SK-N-SH (cell line): ENCODE results near the gene ZBTB47. TPM values are rescaled to one million over a fixed set of nuclear protein-coding genes. Genes with fewer than 3 reads are reported as not detected.
A peak's percentile ranks its signal among the peaks of the same experiment; 100 is the strongest.

ENCODE experiments used
- CTCF ChIA-PET: fragments of 300-600, 350-600 bp; formaldehyde crosslinking; extraction: SDS; loops from one replicate; lab custom pipeline; 2021; lab: Yijun Ruan, JAX
- POLR2A ChIA-PET: fragments of 350-600 bp; sonication (Branson Sonifier 250); formaldehyde crosslinking; extraction: SDS; loops from one replicate; lab custom pipeline; 2020; ENCODE audit warnings: antibody characterized with exemption, inconsistent platforms; lab: Yijun Ruan, JAX
- DNase-seq: peaks from one replicate; pipeline ENCODE4 v3.0.0; 2012
- H2AFZ ChIP-seq: fragments of 200-600 bp; sonication (generic); 2 replicates; pipeline ENCODE4 v1.8.1; 2016; ENCODE audit warnings: antibody characterized with exemption, mild to moderate bottlenecking, low read depth
- H3F3A ChIP-seq: fragments of 200-600 bp; sonication (generic); replicated peaks from 2 replicates; pipeline ENCODE3; 2016; ENCODE audit warnings: antibody characterized with exemption, mild to moderate bottlenecking; ENCODE audit not compliant: insufficient read depth
- H3K27ac ChIP-seq, 2 experiments: fragments of 200-500 bp in 1 of 2; fragments of 200-600 bp in 1 of 2; sonication (Bioruptor generic) in 1 of 2; sonication (generic), shearing (Covaris generic) in 1 of 2; 2 replicates each; pipeline versions ENCODE4 v1.5.1 to v1.6.1; 2014 to 2016; ENCODE audit warnings: low read depth in 2 of 2, inconsistent platforms in 1 of 2, low read length in 1 of 2, mild to moderate bottlenecking in 1 of 2, mixed read lengths in 1 of 2
- H3K27me3 ChIP-seq: fragments of 200-600 bp; sonication (generic), shearing (Covaris generic); 2 replicates; pipeline ENCODE4 v1.6.1; 2016; ENCODE audit warnings: mixed run types; ENCODE audit not compliant: insufficient read depth
- H3K36me3 ChIP-seq, 2 experiments: fragments of 200-500 bp in 1 of 2; fragments of 200-600 bp in 1 of 2; sonication (Bioruptor generic) in 1 of 2; sonication (generic) in 1 of 2; replicated peaks in 1 of 2; 2 replicates each; pipeline versions ENCODE3 to v1.5.1; 2014 to 2016; ENCODE audit warnings: low read length in 1 of 2, mild to moderate bottlenecking in 1 of 2; ENCODE audit not compliant: insufficient read depth in 2 of 2, control insufficient read depth in 1 of 2
- H3K4me1 ChIP-seq, 2 experiments: fragments of 200-500 bp in 1 of 2; fragments of 200-600 bp in 1 of 2; sonication (Bioruptor generic) in 1 of 2; sonication (generic), shearing (Covaris generic) in 1 of 2; 2 replicates each; pipeline versions ENCODE4 v1.5.1 to v1.6.1; 2014 to 2016; ENCODE audit warnings: low read depth in 1 of 2, low read length in 1 of 2, mixed run types in 1 of 2; ENCODE audit not compliant: insufficient read depth in 2 of 2, control insufficient read depth in 1 of 2
- H3K4me2 ChIP-seq: fragments of 200-600 bp; sonication (generic), shearing (Covaris generic); 2 replicates; pipeline ENCODE4 v1.6.1; 2017; ENCODE audit warnings: mixed run types
- H3K4me3 ChIP-seq, 2 experiments: fragments of 200-500 bp in 1 of 2; fragments of 200-600 bp in 1 of 2; sonication (Bioruptor generic) in 1 of 2; sonication (generic), shearing (Covaris generic) in 1 of 2; 2 replicates each; pipeline versions ENCODE4 v1.5.1 to v1.8.1; 2014 to 2016; ENCODE audit warnings: low read depth in 2 of 2, inconsistent platforms in 1 of 2, low read length in 1 of 2, mild to moderate bottlenecking in 1 of 2, mixed read lengths in 1 of 2, moderate library complexity in 1 of 2
- H3K79me2 ChIP-seq: fragments of 200-600 bp; sonication (generic); 2 replicates; pipeline ENCODE4 v1.8.1; 2017; ENCODE audit warnings: mild to moderate bottlenecking; ENCODE audit not compliant: insufficient read depth
- H3K9ac ChIP-seq: fragments of 200-600 bp; sonication (generic); 2 replicates; pipeline ENCODE4 v1.6.1; 2017; ENCODE audit warnings: mixed run types
- H3K9me2 ChIP-seq: fragments of 200-600 bp; sonication (generic); 2 replicates; pipeline ENCODE4 v1.6.1; 2017; ENCODE audit warnings: mixed run types
- H3K9me3 ChIP-seq: fragments of 200-600 bp; sonication (generic); 2 replicates; pipeline ENCODE4 v1.6.1; 2017; ENCODE audit warnings: mixed run types, mild to moderate bottlenecking, moderate library complexity
- H4K20me1 ChIP-seq: fragments of 200-600 bp; sonication (generic); 2 replicates; pipeline ENCODE4 v1.6.1; 2017; ENCODE audit warnings: mild to moderate bottlenecking, mixed run types; ENCODE audit not compliant: insufficient read depth
- EZH2phosphoT487 ChIP-seq: fragments of 200-600 bp; sonication (generic); IDR thresholded peaks from 2 replicates; pipeline ENCODE4 v1.6.1; 2017; ENCODE audit warnings: low read depth, mixed run types, mild to moderate bottlenecking, antibody characterized with exemption, moderate library complexity, borderline replicate concordance
- FOXJ3 ChIP-seq: sonication (generic); formaldehyde crosslinking; IDR thresholded peaks from 2 replicates; pipeline ENCODE4 v1.5.1; 2020; ENCODE audit warnings: mild to moderate bottlenecking, missing genetic modification reagents
- FOXM1 ChIP-seq: IDR thresholded peaks from 2 replicates; pipeline ENCODE4 v1.4.0; 2012; ENCODE audit warnings: low read depth, mild to moderate bottlenecking
- JUND ChIP-seq: IDR thresholded peaks from 2 replicates; pipeline ENCODE4 v1.4.0; 2012
- NFIC ChIP-seq: IDR thresholded peaks from 2 replicates; pipeline ENCODE4 v1.4.0; 2012; ENCODE audit warnings: borderline replicate concordance
- SMC3 ChIP-seq: IDR thresholded peaks from 2 replicates; pipeline ENCODE4 v1.6.1; 2012; ENCODE audit warnings: low read depth, low read length, improper control_type of control experiment
- TAF1 ChIP-seq: IDR thresholded peaks from 2 replicates; pipeline ENCODE4 v1.6.1; 2012; ENCODE audit warnings: low read depth, mild to moderate bottlenecking, low read length, moderate library complexity, borderline replicate concordance
- TCF12 ChIP-seq: IDR thresholded peaks from 2 replicates; pipeline ENCODE4 v1.4.0; 2012
- whole genome bisulfite sequencing: methylation state at CpG from one replicate; pipeline ENCODE4 v1.1.6; 2017; ENCODE audit warnings: low lambda C conversion rate; 5-methylcytosine and 5-hydroxymethylcytosine counted together
- polyA plus RNA-seq, 3 experiments: library from polyadenylated mRNA; depleted of rRNA; stranded (reverse); fragments of >200 nt; gene quantifications; 2 replicates each; pipeline ENCODE4 v1.2.3, GENCODE V29; 2012
- TF ChIP-seq, protein P1 (sequence below): IDR thresholded peaks from 2 replicates; pipeline ENCODE4; 2012
- TF ChIP-seq, protein P2 (sequence below): IDR thresholded peaks from 2 replicates; pipeline ENCODE4 v1.4.0; 2012; ENCODE audit warnings: low read depth, borderline replicate concordance
- TF ChIP-seq, protein P3 (sequence below): IDR thresholded peaks from 2 replicates; pipeline ENCODE4 v1.6.1; 2012; ENCODE audit warnings: mild to moderate bottlenecking, low read depth, low read length, moderate library complexity
- TF ChIP-seq, protein P4 (sequence below): fragments of 200-600 bp; sonication (generic); IDR thresholded peaks from 2 replicates; pipeline ENCODE4 v1.6.1; 2017; ENCODE audit warnings: antibody characterized with exemption, mild to moderate bottlenecking, moderate library complexity

Gene ZBTB47
- polyA plus RNA-seq, 1 of the 3 experiments (the other 2 are of a cell fraction), result 9.9 TPM

DNA sequence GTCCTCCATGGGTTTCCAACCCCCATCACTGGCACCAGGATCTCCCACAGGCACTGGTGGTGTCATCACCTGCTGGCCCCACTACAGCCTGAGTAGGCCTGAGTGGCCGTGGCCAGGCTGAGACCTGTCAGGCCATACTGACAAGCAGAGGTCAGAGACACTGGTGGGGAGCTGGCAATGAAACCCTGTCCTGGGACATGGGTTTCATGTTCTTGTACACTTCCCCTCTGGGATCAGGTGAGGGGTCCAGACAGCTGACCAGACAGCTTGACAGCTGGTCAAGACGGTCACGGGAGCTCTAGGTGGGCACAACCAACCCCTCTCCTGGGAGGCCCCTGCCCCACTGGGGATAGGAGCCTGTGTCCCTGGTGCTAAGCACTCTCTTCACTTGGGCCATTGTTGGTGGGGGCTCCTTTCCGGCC is 13.1 kb downstream of the ZBTB47 start:
- Histone ChIP-seq H3K79me2 (no peaks in the 10 kb centered on the region), H3K4me3 (no peak overlapping the region), H3K9me2 (no peaks in the 10 kb centered on the region), H3K27me3 (no peaks in the 10 kb centered on the region), H3F3A (no peaks in the 10 kb centered on the region), H3K9me3 (no peaks in the 10 kb centered on the region), H3K36me3 (peaks cover 0 to 6% of the 10 kb centered on the region in 2 experiments), H3K4me2 (no peak overlapping the region), H3K27ac (no peak overlapping the region), H3K9ac (no peak overlapping the region), H4K20me1 (no peaks in the 10 kb centered on the region), H2AFZ (no peak overlapping the region), H3K4me1 (peaks cover 0 to 14% of the 10 kb centered on the region in 2 experiments; a peak in 1 of 4 replicates)
- TF ChIP-seq, protein P1, sequence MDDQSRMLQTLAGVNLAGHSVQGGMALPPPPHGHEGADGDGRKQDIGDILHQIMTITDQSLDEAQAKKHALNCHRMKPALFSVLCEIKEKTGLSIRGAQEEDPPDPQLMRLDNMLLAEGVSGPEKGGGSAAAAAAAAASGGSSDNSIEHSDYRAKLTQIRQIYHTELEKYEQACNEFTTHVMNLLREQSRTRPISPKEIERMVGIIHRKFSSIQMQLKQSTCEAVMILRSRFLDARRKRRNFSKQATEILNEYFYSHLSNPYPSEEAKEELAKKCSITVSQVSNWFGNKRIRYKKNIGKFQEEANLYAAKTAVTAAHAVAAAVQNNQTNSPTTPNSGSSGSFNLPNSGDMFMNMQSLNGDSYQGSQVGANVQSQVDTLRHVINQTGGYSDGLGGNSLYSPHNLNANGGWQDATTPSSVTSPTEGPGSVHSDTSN, result peak; percentile 5; the same call in 1 of the 2 replicates
- no peak for TF ChIP-seq EZH2phosphoT487
- 92% methylated on average over 2 of the region's 4 CpGs for WGBS
- CTCF ChIA-PET, result interaction anchor here (1.2 to 1.6 kb wide), 2 partner anchors 77 to 113 kb away, joined by 3 to 4 read pairs; no protein-coding TSS in a partner anchor
- DNase-seq, result peak; percentile 20
- POLR2A ChIA-PET, result no interaction called here

DNA sequence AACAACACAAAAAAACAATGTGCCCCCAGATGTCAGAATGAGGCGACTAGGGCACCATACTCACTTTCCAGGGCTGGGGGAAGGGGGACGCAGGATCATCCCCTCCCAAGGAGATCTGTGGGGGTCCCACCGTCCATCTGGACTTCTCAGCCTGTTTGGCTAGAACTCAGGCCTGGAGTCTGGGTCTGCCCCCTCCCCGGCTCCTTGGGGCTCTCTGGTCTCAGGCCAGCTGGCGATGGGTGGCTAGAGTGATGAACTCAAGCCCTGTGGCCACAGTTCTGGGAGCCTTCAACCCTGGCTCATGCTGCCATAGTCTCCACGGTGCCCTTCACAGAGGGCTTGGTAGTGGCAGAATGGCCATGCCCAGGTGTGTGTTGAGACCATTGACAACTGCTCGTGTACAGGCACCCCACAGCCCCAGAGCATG is 13.6 kb downstream of the ZBTB47 start:
- CTCF ChIA-PET, result no interaction called here

More for the DNA sequence above, 13.6 kb downstream of the ZBTB47 start:
- Histone ChIP-seq H3K9me2 (no peaks in the 10 kb centered on the region), H3K4me3 (no peak overlapping the region), H3F3A (no peaks in the 10 kb centered on the region), H3K9me3 (no peaks in the 10 kb centered on the region), H3K4me1 (peaks cover 0 to 14% of the 10 kb centered on the region in 2 experiments; a peak in 1 of 4 replicates), H3K27ac (no peak overlapping the region), H2AFZ (no peak overlapping the region), H3K79me2 (no peaks in the 10 kb centered on the region), H3K4me2 (no peak overlapping the region), H3K36me3 (peaks cover 0 to 4% of the 10 kb centered on the region in 2 experiments), H3K27me3 (no peaks in the 10 kb centered on the region), H3K9ac (no peak overlapping the region), H4K20me1 (no peaks in the 10 kb centered on the region)
- POLR2A ChIA-PET, result no interaction called here
- TF ChIP-seq, protein P2, sequence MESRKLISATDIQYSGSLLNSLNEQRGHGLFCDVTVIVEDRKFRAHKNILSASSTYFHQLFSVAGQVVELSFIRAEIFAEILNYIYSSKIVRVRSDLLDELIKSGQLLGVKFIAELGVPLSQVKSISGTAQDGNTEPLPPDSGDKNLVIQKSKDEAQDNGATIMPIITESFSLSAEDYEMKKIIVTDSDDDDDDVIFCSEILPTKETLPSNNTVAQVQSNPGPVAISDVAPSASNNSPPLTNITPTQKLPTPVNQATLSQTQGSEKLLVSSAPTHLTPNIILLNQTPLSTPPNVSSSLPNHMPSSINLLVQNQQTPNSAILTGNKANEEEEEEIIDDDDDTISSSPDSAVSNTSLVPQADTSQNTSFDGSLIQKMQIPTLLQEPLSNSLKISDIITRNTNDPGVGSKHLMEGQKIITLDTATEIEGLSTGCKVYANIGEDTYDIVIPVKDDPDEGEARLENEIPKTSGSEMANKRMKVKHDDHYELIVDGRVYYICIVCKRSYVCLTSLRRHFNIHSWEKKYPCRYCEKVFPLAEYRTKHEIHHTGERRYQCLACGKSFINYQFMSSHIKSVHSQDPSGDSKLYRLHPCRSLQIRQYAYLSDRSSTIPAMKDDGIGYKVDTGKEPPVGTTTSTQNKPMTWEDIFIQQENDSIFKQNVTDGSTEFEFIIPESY, result no peak
- no peak for TF ChIP-seq EZH2phosphoT487
- no peak for TF ChIP-seq TCF12
- TF ChIP-seq JUND, result no peak
- no peak for TF ChIP-seq TAF1
- no peak for TF ChIP-seq FOXM1
- no peak for TF ChIP-seq NFIC
- no peak for TF ChIP-seq FOXJ3 (CRISPR knock-in tag)
- TF ChIP-seq, protein P3, sequence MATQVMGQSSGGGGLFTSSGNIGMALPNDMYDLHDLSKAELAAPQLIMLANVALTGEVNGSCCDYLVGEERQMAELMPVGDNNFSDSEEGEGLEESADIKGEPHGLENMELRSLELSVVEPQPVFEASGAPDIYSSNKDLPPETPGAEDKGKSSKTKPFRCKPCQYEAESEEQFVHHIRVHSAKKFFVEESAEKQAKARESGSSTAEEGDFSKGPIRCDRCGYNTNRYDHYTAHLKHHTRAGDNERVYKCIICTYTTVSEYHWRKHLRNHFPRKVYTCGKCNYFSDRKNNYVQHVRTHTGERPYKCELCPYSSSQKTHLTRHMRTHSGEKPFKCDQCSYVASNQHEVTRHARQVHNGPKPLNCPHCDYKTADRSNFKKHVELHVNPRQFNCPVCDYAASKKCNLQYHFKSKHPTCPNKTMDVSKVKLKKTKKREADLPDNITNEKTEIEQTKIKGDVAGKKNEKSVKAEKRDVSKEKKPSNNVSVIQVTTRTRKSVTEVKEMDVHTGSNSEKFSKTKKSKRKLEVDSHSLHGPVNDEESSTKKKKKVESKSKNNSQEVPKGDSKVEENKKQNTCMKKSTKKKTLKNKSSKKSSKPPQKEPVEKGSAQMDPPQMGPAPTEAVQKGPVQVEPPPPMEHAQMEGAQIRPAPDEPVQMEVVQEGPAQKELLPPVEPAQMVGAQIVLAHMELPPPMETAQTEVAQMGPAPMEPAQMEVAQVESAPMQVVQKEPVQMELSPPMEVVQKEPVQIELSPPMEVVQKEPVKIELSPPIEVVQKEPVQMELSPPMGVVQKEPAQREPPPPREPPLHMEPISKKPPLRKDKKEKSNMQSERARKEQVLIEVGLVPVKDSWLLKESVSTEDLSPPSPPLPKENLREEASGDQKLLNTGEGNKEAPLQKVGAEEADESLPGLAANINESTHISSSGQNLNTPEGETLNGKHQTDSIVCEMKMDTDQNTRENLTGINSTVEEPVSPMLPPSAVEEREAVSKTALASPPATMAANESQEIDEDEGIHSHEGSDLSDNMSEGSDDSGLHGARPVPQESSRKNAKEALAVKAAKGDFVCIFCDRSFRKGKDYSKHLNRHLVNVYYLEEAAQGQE, result no peak
- TF ChIP-seq, protein P1, result no peak
- TF ChIP-seq SMC3, result no peak
- TF ChIP-seq, protein P4, sequence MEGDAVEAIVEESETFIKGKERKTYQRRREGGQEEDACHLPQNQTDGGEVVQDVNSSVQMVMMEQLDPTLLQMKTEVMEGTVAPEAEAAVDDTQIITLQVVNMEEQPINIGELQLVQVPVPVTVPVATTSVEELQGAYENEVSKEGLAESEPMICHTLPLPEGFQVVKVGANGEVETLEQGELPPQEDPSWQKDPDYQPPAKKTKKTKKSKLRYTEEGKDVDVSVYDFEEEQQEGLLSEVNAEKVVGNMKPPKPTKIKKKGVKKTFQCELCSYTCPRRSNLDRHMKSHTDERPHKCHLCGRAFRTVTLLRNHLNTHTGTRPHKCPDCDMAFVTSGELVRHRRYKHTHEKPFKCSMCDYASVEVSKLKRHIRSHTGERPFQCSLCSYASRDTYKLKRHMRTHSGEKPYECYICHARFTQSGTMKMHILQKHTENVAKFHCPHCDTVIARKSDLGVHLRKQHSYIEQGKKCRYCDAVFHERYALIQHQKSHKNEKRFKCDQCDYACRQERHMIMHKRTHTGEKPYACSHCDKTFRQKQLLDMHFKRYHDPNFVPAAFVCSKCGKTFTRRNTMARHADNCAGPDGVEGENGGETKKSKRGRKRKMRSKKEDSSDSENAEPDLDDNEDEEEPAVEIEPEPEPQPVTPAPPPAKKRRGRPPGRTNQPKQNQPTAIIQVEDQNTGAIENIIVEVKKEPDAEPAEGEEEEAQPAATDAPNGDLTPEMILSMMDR, result no peak
- DNase-seq, result peak; percentile 20
- 73% methylated on average over 7 of the region's 7 CpGs for WGBS
